GM12891 (cell line): ENCODE data around the gene FGFBP2.

Source experiments
- POLR2A ChIP-seq: IDR thresholded peaks from 2 replicates; pipeline ENCODE4 v1.6.1; 2011; ENCODE audit warnings: low read depth, low read length, control low read depth
- POLR2AphosphoS5 ChIP-seq: IDR thresholded peaks from 2 replicates; pipeline ENCODE4 v1.6.1; 2011; ENCODE audit warnings: low read depth, low read length, control low read depth
- POU2F2 ChIP-seq: IDR thresholded peaks from 2 replicates; pipeline ENCODE4 v1.6.1; 2011; ENCODE audit warnings: low read depth, mild to moderate bottlenecking, control low read depth, low read length, moderate library complexity
- SPI1 ChIP-seq: IDR thresholded peaks from 2 replicates; pipeline ENCODE4 v1.6.1; 2011; ENCODE audit warnings: low read depth, low read length, control low read depth
- TAF1 ChIP-seq: IDR thresholded peaks from 2 replicates; pipeline ENCODE4 v1.6.1; 2011; ENCODE audit warnings: low read depth, low read length, control low read depth

DNA sequence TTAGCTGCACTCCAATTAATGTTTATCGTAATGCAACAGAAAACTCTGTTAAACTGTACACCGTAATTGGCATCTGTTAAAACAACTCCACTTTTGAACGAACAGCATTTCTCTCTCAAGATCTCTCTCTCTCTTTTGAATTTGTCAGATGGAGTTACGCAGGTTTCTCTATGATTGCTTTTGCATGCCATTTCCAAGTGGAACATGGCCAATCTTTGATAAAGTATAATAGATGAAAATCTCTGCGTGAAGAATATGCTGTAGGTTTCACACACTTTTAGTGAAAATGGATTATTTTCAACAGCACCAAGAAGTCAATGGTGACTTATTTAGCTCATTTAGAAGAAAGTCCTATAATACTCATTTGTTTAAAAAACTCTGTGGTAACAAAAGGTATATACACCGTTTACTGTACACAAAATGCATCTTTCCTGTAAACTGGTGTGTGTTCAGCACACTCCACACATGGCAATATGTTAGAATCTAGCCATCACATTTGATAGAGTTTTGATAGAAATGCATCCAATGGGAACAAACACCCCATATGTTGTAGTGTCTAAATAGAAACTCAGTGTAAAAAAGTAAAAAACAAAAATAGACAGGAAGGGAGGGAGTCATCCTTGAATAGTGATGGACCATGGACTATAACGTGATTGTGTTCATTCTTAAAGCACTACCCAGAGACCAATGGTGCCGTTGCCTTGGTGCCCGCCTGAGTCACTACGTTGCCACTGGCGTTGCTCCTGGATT lies 5.8 kb upstream of the FGFBP2 start:
- TF ChIP-seq POLR2A (no peak), POLR2AphosphoS5 (no peak), SPI1 (no peak), TAF1 (no peak), POU2F2 (no peak)
